K562 (cell line): ENCODE measurements around the gene CNOT11.

Experiments
- CTCF ChIP-seq, 3 experiments: IDR thresholded peaks in 2 of 3; conservative IDR thresholded peaks in 1 of 3; 2 replicates each; pipeline ENCODE4 v1.5.1; 2011 to 2012; ENCODE audit warnings: low read length in 3 of 3, mild to moderate bottlenecking in 3 of 3, control low read depth in 2 of 3, improper control_type of control experiment in 1 of 3, inconsistent platforms in 1 of 3, low read depth in 1 of 3, mixed read lengths in 1 of 3, moderate library complexity in 1 of 3; ENCODE audit not compliant: insufficient read depth in 2 of 3
- ETV1 ChIP-seq: fragments of 450-650 bp; conservative IDR thresholded peaks from 2 replicates; pipeline ENCODE4 v1.6.1; 2016; ENCODE audit warnings: missing genetic modification characterization, control low read depth, low read depth, missing compliant biosample characterization
- HNRNPK ChIP-seq: fragments of 200-400 bp; formaldehyde crosslinking; IDR thresholded peaks from one replicate; pipeline ENCODE4 v1.6.1; 2018; ENCODE audit warnings: mild to moderate bottlenecking, low read depth, low read length; ENCODE audit not compliant: poor library complexity, severe bottlenecking
- MLX ChIP-seq, 2 experiments: fragments of 450-650 bp in 1 of 2; sonication (generic) in 1 of 2; formaldehyde crosslinking; conservative IDR thresholded peaks; 2 replicates each; pipeline versions ENCODE4 v1.4.0 to v1.8.1; 2020 to 2022; ENCODE audit warnings: mild to moderate bottlenecking in 1 of 2, missing genetic modification reagents in 1 of 2
- MYNN ChIP-seq, 2 experiments: sonication (generic); formaldehyde crosslinking in 1 of 2; IDR thresholded peaks; 2 replicates each; pipeline versions ENCODE4 v1.5.0 to v1.6.1; 2016 to 2020; ENCODE audit warnings: antibody characterized with exemption in 1 of 2, missing genetic modification reagents in 1 of 2
- SP2 ChIP-seq: IDR thresholded peaks from 2 replicates; pipeline ENCODE4 v1.6.1; 2011; ENCODE audit warnings: mild to moderate bottlenecking, low read depth, low read length, moderate library complexity; ENCODE audit not compliant: poor library complexity, severe bottlenecking; ENCODE audit errors: extremely low read depth
- STAT5A ChIP-seq: IDR thresholded peaks from 2 replicates; pipeline ENCODE4 v1.6.1; 2012; ENCODE audit warnings: low read length, inconsistent platforms, borderline replicate concordance
- UBTF ChIP-seq, 2 experiments: IDR thresholded peaks; 2 replicates each; pipeline ENCODE4 v1.6.1; 2012; ENCODE audit warnings: improper control_type of control experiment in 2 of 2, low read depth in 2 of 2, low read length in 2 of 2, borderline replicate concordance in 1 of 2

- TF ChIP-seq SP2 (no peak), STAT5A (no peak), CTCF (IDR thresholded peaks at IDR 0.05 in 2 of 3, conservative IDR thresholded peaks at IDR 0.05 in 1 of 3; ENCODE audit: insufficient read depth in 2 of 3, low read depth in 1 of 3, low read length in 3 of 3) (peak in 2 of 3 experiments; percentile 12; a peak in 3 of 6 replicates), HNRNPK (no peak), UBTF (IDR thresholded peaks at IDR 0.05; ENCODE audit: borderline replicate concordance in 1 of 2, low read depth in 2 of 2, low read length in 2 of 2) (no peak), MLX (CRISPR knock-in tag; conservative IDR thresholded peaks at IDR 0.05) (no peak), MYNN (IDR thresholded peaks at IDR 0.05) (no peak), MYNN (CRISPR knock-in tag; IDR thresholded peaks at IDR 0.05) (no peak), ETV1 (tag) (no peak)
These were observed 48.1 kb upstream of the CNOT11 start for GRCh38 chr2:101204400-101205115.
